GM21526 (cell line): Measurements from ENCODE around the gene ATP5ME.
"Not testable (repeated sequence)": the region's sequence is repeated elsewhere in the genome, so short reads cannot be mapped to it uniquely, and the experiment has no call there.

Source experiments
- ATAC-seq: cut with Tn5 transposase; IDR thresholded peaks from one replicate; pipeline ENCODE4 v1.9.1; 2021; ENCODE audit warnings: moderate library complexity; ENCODE audit not compliant: unreplicated experiment, low FRiP score

Gene ATP5ME

DNA sequence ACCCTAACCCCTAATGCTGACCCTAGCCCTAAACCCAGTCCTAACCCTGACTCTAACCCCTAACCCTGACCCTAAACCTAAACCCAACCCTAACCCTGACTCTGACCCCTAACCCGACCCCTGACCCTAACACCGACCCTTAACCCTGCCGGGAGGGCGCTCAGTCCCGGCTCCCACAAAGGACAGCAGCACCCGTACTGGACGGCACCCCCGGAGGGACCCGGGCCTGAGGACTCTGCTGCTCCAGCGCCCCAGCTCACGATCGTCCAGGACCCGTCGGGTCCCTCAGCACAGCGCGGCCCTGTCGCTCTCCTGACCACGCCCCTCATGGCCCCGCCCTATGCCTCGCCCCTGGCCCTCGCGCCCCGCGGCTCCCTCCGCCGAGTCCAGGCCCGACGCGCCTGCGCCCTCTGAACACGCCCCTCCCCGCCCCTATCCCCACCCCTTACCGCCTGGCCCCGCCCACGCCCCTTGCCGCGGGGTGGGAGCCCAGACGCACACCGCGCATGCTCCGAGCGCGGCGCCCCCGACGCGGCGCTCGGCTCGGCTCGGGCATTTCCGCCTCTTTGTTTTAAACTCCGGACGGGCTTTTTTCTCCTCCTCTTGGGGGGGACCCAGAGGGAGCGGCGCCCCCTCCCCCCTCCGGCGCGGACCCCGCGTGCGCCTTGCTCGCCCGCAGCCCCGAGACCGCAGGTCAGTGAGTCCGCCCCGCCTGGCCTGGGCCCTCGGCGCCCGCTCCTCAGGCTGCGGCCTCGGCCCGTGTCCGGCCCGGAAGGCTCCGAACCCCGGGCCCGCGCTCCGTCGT lies 31.4 kb upstream of the ATP5ME start, which contains the start of gene PCGF3:
TSS of gene PCGF3 (plus strand) at position 555 of the 805 bp plus-strand sequence. CDS start 27,849 bp downstream, outside the sequence.
- peak; percentile 90 for ATAC-seq

DNA sequence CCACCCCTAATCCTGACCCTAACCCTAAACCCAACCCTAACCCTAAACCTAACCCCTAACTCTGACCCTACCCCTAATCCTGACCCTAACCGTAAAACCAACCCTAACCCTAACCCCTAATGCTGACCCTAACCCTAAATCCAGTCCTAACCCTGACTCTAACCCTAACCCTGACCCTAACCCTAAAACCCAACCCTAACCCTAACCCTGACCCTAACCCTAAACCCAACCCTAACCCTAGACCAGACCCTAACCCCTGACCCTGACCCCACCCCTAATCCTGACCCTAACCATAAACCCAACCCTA lies 30.8 kb upstream of the ATP5ME start:
- no peak for ATAC-seq

DNA sequence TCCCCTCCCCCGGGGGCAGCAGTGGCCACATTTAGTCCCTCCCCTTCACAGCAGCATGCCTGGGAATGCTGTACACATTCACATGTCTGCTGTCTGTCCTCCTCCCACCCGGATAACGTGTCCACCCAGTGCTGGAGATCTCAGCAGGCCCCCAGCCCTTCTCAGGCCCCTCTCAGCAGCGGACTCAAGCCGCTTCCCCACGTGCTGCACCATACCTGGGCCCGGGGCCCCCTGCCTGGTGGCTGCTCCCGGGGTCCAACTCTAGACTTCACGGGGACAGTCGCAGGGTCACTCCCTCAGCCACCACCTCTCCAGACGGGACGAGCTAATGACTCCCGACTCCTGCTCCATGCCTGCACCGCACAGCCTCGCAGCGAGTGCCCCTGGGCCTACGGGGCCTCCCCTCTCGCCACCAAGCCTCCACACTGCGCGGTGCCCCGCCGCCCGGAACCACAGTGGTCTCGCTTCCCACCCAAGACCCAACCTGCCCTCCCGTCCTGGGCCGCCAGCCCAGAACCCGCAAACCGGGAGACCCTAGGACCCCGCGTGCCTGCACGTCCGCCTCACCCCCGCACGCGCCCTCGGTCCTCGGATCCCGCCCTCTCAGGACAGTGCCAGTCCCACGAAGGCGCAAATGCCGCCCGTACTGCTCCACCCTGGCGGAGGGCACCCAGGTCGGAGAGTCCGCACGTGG lies 30.3 kb upstream of the ATP5ME start:
- no peak for ATAC-seq

DNA sequence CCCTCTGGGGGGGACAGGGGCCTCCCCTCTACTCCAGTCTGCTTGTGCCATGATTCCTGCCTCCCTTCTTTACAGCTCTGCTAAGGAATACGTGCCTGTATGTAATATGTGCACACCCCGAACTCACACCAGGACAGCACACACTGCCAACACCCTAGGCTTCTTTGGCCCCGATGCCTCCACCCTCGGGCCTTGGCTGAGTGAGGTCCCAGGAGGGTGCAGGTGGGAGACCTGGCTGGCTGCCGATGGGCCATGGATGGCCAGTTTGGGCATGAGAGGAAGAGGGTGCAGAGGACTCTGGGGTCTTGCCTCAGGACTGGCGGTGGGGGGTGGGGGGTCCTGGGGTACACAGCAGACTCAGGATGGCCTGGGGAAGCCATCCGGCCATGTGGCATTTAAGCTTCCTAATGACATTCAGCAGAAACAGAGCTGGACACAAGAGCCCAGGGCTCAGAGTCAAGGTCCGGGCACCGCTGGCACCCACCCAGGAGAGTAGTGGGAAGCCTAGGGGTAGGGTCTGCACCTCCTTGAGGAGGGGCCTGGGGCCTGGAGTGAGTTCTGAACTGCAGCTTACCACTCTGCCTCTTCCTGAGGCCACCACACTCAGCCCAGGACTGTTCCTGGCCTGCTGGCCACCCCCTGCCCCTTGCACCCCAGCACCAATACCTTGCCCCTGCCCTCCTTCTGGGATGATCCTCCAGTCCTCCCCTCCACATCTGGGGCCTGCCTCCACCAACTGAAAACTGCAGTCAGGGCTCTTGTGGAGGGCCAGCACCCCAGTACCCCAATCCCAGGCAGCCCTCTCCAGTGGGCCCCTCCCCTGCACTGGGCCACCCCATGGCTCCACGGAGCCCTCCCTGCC lies 29.5 kb upstream of the ATP5ME start:
- ATAC-seq = no peak

DNA sequence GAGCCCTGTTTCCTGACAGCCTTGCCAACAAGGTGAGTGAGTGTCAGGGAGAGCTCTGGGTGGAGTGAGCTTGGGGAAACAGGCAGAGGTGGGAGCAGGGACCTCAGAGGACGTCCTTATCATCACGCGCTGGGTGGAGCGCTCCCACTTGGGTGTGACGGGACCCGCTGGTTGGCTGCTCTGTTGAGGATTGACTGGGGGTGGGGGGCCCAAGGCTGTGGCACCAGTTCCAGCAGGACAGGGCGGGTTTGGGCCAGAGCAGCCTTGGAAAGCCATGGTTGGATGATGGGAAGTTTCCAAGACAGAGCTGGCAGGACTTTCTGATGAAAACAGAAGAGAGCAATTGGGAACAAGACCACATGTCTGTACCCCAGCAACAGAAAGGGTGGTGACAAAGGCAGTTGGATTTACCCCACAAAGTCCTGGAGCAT lies 28.6 kb upstream of the ATP5ME start:
- ATAC-seq = no peak

DNA sequence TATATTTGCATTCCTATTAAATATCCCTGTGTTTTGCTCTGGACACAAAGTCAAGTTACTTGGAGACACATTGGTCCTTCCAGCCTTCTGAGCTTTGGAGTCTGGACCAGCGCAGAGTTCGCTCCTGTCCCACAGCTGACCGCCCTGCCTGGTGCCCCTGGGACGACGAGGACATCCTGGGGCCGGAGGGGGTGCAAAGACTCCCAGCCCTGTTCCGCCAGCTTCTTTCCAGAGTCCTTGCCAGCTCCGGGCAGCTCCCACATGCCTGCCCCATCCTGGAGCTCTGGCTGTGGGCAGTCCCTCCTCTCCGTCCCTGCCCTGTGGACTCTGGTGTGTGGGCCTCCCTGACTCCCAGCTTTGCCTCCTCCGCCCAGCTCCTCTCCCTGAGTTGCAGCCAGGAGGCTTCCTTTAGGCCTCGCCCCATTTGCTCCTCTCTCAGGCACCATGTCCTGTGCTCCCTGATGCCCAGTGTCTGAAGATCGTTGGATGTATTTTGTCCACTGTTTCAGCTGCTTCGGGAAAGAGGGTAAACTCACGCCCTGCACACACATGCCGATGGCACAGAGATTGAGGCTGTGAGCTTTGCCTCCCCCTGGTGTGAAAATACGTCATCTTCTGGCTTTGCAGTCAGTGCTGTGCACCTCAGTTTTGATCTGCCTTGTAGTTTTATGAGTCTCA lies 26.6 kb upstream of the ATP5ME start:
- ATAC-seq = no peak

DNA sequence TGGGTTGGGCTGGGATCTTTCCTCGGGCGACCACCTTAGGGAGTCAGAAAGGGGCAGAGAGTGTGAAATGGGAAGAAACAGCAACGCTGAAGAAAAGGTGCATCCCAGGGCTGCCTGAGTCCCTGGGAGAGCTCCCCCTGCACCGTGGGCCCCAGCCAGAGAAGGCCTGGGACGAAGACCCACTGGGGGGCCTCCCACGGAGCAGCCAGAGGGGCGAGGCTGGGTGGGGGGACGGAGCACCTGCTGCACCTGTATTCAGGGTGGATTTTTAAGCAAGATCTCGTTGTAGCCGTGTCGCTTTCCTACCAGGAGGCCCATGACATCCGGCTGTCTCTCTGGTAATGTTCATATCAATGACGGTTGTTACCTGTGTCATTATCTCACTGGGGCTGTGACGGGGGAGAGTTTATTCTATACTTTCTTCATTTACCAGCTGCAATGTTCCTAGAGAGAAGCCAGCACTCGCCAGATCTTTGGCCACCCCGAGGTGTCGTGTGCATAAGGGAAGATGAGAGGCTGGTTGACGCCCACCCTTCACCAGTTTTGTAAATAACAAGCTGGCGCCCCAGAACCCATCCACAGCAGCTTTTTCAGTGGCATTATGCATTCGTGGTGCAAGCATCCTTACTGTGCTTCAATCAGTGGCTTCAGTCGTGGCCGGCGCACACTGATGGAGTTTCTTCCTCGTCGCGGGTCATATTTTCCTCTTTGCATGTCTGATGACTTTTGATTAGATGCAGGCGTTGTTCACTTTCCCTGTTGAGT lies 25.9 kb upstream of the ATP5ME start:
- no peak for ATAC-seq

DNA sequence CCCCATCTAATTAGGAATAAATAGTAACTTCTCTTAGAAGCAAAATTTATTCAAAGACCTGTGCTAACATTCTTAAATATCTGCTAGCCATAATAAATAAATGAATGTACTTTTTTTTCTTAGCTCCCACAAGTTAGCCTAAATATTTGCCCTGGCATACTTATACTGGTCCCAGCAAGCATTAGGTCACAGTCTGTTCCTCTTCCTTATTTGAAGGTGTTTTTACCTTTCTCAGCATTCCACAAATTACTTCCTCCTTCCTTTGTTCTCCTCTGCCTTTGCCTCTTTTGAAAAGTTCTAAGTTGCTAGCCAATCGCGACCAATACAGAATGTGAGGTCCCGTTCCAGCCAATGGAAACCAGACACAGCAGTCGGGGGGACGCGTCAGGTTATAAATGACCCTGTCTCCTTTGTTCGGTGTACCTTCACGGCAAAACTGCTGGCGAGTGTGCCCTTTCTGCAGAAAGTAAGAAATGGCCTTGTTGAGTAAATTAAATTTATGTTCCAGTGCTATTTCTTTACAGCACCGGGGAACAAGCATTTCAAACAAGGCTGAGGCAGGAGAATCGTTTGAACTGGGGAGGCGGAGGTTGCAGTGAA lies 20.4 kb upstream of the ATP5ME start:
- not testable (repeated sequence) for ATAC-seq

DNA sequence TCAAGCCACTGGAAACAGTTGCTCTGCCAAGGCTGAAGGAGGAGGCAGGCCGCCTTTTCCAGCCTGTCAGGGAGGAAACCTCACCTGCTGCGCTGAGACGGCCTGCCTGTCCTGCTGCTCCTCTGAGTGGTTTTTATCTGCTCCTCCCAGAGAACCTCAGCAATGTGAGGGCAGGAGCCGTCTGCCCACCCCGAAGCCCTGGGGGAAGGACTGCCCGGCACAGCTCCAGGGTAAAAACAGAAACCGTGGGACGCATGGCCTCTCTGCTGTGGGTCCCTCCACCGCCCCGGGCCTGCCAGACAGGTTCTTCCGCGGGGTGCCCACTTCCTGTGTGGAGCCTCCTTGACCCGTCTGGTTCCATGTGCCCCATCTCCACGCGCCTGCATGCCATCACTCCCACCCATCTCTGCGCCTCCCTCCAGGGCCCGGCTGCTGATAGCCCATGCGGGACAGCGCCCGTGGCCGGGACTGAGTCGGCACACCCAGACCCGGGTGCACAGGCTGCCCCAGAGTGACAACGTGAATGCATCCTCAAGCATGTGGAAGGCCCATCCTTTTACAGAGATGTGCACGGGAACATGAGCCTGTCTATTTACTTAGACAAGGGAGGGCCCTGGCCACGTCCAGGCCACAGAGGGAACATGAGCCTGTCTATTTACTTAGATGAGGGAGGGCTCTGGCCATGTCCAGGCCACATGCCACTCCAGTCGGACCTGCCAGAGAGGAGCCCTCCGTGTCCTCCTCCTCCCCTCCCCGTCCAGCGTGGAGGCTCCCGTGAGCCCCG lies 18.9 kb upstream of the ATP5ME start:
- no peak for ATAC-seq

DNA sequence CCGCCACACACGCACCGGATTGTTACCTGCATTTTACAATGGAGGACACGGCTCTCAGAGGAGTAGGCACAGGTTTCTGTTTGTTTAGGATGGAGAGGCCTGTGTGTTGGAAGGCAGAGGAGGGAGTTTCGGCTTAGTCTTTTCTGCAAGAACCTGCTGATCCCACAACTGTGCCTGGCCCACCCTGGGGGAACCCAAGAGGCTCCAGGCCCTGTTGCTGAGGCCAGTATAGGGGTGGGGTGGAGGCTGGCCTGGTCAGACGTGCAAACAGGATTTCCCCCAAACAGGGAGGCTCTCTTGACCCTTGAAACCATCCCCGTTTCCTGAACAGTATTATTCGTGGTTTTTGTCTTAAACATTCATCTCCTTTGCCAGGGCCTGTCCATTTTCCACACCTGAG lies 15.6 kb upstream of the ATP5ME start:
- no peak for ATAC-seq

DNA sequence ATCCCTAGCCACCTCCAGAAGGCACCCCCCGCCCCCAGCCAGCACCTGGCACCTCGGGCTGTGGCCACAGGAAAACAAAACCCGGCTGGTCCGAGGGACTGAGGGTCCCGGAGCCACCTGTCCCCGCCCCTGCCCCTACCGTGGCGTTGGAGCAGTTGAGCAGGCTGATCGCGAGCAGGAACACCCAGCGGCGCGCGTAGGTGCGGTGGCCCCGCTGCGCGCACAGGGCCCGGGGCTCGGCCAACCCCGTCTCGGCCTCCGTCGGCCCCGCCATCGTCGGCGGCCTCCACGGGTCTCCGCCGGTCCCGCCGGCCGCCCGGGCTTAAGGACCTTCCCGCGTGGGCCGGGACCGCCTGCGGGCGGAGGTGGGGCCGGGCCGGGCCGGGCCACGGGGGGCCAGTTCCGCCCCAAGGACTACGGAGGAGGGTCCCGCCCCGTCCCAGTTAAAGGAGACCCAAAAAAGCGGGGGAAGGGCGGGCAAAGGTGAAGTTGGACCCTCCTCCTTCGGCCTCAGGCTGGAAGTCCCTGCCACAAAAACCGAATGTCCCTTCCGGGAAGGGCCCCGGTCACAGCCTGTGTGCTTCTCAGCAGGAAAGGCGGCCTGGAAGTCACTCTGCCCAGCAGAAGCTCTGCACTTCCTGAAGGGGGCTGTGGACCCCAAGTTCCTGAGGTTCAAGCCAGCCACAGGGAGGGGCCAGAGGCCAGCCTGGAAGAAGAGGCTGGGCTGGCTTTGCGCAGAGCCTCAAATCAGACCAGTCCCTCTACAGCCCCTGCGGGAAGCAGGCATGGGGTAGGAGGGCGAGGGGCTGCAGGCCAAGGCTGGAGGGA lies 15.0 kb upstream of the ATP5ME start, which contains the start of gene SLC49A3:
TSS of gene SLC49A3 (minus strand) at position 298 of the 828 bp plus-strand sequence. CDS start at position 274, 24 bp downstream.
- ATAC-seq = no peak

DNA sequence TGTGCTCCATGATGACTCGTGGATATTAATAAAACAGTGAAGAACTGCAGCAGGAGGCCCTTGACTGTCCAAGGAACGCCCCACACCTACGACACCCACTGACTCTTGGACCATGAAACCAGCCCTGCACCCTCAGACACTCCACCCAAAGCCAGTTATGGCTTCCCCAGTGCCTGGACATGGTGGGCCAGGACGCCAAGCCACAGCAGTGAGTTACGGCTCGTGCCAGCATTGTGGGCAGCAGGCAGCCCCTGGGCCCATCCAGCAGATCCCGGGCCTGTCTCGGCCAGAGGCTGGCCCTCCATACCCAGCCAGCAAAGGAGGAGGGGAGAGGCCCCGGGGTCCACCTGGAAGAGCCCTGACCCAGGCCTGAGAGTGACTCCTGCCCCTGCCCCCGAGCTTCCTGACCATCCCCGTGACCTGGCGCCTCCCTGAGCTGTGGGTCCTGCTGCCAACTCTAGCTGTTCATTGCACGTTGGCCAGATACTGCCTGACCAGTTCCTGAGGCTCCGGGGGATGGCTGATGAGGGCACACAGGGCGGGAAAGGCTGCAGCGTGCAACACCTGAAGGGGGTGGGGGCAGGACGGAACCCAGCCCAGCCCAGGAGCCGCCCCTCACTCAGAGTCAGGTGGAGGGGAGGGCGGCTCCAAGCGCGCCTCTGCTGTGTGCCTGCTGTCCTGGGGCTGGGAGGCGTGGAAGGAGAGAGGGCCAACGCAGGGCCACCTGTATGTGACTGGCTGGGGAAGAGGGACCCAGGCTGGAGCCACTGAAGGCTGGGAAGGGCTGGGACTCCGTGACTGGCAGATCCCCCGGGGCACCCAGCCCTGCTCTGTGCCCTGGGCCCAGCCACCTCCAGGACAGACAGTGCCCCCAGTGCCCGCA lies 14.1 kb upstream of the ATP5ME start:
- no peak for ATAC-seq

DNA sequence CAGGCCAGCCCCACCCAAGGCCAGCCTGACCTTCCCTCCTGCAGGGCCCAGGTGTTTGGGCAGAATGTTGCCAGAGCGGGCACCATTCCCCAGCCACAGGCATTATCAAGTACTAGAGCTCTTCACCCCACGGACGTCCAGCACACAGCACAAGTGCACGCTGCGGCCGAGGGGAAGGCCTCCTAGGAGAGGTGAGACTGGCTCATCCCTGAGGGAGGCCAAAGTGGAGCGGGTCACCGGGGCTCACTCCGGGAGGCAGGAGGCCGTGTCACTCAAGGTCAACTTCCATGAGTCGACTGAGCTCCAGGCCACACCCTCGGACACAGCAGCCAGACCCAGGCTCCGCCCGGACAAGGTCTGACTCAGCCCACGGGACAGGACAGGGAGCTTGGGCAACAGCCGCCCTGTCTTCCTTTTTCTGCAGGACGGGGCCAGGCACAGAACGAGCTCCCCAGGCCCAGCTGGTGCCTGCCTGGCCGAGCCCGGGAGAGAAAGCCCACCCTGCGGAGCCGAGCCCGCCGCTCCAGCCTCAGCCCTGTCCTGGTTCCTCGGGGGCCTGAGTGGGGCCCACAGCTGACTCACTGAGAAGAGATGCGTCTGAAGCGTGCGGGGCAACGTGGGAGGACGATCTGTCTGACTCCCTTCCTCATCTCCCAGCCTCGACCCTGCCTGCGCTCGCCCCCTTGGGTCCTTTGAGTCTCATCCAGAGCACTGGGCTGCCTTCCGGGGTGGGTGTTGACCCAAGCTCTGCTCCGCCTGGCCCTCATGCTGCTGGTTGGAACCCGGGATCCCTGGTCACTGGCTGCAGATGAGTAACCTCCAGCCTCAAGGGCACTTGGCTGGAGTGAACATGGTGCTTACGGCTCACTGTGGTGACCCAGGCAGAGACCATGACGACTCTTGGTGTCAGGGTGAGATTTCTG lies 13.2 kb upstream of the ATP5ME start:
- no peak for ATAC-seq

DNA sequence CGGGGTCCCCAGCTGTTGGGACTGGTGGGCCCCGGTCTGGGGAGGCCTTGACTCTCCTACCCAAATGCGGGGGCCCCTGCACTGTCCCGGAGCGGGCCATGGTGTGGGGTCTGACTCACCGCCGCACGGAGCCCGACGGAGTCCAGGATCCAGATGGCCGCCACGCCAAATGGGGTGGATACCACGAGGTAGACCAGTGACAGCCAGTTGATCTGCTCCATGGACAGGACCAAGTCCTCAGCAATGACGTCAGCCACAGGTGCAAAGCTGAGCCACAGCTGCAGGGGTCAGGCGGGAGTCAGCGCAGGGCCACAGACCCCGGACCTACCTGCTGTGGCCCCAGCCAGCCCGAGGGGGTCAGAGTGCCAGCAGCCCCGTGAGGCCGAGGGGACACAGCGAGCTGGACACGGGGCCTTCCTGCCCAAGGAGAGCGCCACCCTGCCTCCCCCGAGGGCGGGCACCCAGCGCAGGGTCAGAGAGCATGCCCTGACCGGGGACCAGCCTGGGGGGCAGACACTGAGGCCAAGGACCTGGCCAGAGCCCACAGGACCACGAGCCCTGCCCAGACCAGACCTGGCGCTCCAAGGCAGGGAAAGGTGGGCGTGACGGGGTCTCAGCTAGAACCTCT lies 12.5 kb upstream of the ATP5ME start:
- no peak for ATAC-seq

DNA sequence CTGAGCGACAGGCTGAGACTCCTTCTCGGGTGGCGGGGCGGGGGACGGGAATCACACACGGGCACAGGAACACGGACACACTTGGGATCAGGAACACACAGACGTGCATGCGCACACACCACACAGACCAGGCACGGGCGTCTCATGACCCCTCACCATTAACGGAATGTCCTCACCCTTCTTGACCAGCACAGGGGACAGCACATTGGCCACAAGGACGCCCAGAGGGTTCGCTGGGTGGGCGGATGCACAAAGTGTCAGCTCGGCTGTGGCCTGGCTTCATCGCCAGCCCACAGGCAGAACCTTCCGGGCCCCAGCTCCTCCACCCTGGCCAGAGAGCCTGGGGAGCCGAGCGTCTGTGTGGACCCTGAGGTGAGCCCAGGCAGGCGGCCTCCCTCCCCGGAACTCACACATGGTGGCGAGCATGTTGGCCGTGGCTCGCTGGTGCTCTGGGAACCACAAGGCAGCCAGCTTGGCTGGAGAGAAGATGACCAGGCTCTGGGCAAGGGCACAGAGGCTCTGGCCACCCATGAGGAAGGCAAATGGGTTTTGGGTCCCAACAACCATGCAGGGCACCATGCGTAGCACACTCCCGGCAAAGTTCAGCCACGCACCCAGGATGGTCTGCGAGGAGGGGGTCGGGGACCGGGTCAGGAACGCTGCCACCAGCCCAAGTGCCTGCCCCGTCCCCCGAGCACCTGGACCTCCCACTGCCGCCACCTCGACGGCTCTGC lies 11.8 kb upstream of the ATP5ME start:
- no peak for ATAC-seq
